Liver (tissue), 9 donors: ENCODE data around the gene ST6GAL1. TPM values are rescaled to one million over a fixed set of nuclear protein-coding genes. Genes with fewer than 3 reads are reported as not detected.

Source experiments
- DNase-seq: peaks from one replicate; pipeline ENCODE4 v3.0.0-alpha.2; 2017; ENCODE audit warnings: low spot score
- H3K27ac ChIP-seq, 2 donors: one replicate each; pipeline ENCODE4 v1.7.0; 2013; ENCODE audit warnings: inconsistent platforms in 2 of 2, low read length in 2 of 2, control low read depth in 1 of 2, low read depth in 1 of 2, mild to moderate bottlenecking in 1 of 2
- H3K27me3 ChIP-seq, 4 donors: one replicate each; pipeline versions ENCODE4 v1.6.1 to v1.7.0; 2013; ENCODE audit warnings: low read length in 3 of 4, inconsistent platforms in 1 of 4, mild to moderate bottlenecking in 1 of 4, moderate library complexity in 1 of 4; ENCODE audit not compliant: control insufficient read depth in 4 of 4, insufficient read depth in 4 of 4
- H3K36me3 ChIP-seq, 4 donors: one replicate each; pipeline versions ENCODE4 v1.6.1 to v1.7.0; 2013; ENCODE audit warnings: low read length in 3 of 4, mild to moderate bottlenecking in 3 of 4, low read depth in 1 of 4, moderate library complexity in 1 of 4; ENCODE audit not compliant: control insufficient read depth in 4 of 4, insufficient read depth in 3 of 4
- H3K4me1 ChIP-seq, 4 donors: one replicate each; pipeline versions ENCODE4 v1.6.1 to v1.7.0; 2013; ENCODE audit warnings: low read length in 3 of 4, mild to moderate bottlenecking in 3 of 4, moderate library complexity in 1 of 4; ENCODE audit not compliant: control insufficient read depth in 4 of 4, insufficient read depth in 4 of 4
- H3K4me3 ChIP-seq, 3 donors: one replicate each; pipeline versions ENCODE4 v1.6.1 to v1.7.0; 2013; ENCODE audit warnings: low read length in 3 of 3, control low read depth in 1 of 3, low read depth in 1 of 3, mild to moderate bottlenecking in 1 of 3
- H3K9ac ChIP-seq, 2 donors: one replicate each; pipeline ENCODE4 v1.7.0; 2013; ENCODE audit warnings: low read length in 2 of 2, mild to moderate bottlenecking in 2 of 2, moderate library complexity in 2 of 2, control low read depth in 1 of 2, low read depth in 1 of 2
- H3K9me3 ChIP-seq, 4 donors: one replicate each; pipeline versions ENCODE4 v1.6.1 to v1.7.0; 2013; ENCODE audit warnings: low read length in 3 of 4; ENCODE audit not compliant: control insufficient read depth in 4 of 4
- ATF3 ChIP-seq: IDR thresholded peaks from 2 replicates; pipeline ENCODE4 v1.6.1; 2016; ENCODE audit warnings: antibody characterized with exemption
- CTCF ChIP-seq: fragments of 150-350 bp; IDR thresholded peaks from 2 replicates; pipeline ENCODE4 v1.5.1; 2017; ENCODE audit warnings: improper control_type of control experiment, low read depth, low read length; ENCODE audit not compliant: missing input control
- EGR1 ChIP-seq, 2 donors: IDR thresholded peaks; 2 replicates each; pipeline ENCODE4 v1.6.1; 2016 to 2018; ENCODE audit warnings: antibody characterized with exemption in 2 of 2, low read depth in 2 of 2
- FOXA1 ChIP-seq: IDR thresholded peaks from 2 replicates; pipeline ENCODE4 v1.6.1; 2016; ENCODE audit warnings: antibody characterized with exemption
- FOXA2 ChIP-seq: IDR thresholded peaks from 2 replicates; pipeline ENCODE4 v1.6.1; 2016; ENCODE audit warnings: antibody characterized with exemption
- GABPA ChIP-seq, 2 donors: IDR thresholded peaks in 1 of 2; conservative IDR thresholded peaks in 1 of 2; 2 replicates each; pipeline ENCODE4 v1.6.1; 2016; ENCODE audit warnings: antibody characterized with exemption in 2 of 2, mild to moderate bottlenecking in 1 of 2, moderate library complexity in 1 of 2
- HNF4A ChIP-seq, 2 donors: conservative IDR thresholded peaks; 2 replicates each; pipeline ENCODE4 v1.6.1; 2016; ENCODE audit warnings: antibody characterized with exemption in 2 of 2, mild to moderate bottlenecking in 2 of 2
- HNF4G ChIP-seq: IDR thresholded peaks from 2 replicates; pipeline ENCODE4 v1.6.1; 2016; ENCODE audit warnings: antibody characterized with exemption
- JUND ChIP-seq, 2 donors: IDR thresholded peaks; 2 replicates each; pipeline ENCODE4 v1.6.1; 2016; ENCODE audit warnings: antibody characterized with exemption in 2 of 2
- MAX ChIP-seq: IDR thresholded peaks from 2 replicates; pipeline ENCODE4 v1.6.1; 2016; ENCODE audit warnings: antibody characterized with exemption
- NR2F2 ChIP-seq: IDR thresholded peaks from 2 replicates; pipeline ENCODE4 v1.6.1; 2016; ENCODE audit warnings: antibody characterized with exemption
- RAD21 ChIP-seq, 2 donors: IDR thresholded peaks; 2 replicates each; pipeline ENCODE4 v1.6.1; 2016; ENCODE audit warnings: antibody characterized with exemption in 2 of 2, mild to moderate bottlenecking in 2 of 2
- REST ChIP-seq: IDR thresholded peaks from 2 replicates; pipeline ENCODE4 v1.6.1; 2016; ENCODE audit warnings: antibody characterized with exemption, mild to moderate bottlenecking
- RXRA ChIP-seq, 2 donors: IDR thresholded peaks; 2 replicates each; pipeline ENCODE4 v1.6.1; 2017 to 2018; ENCODE audit warnings: antibody characterized with exemption in 2 of 2, mild to moderate bottlenecking in 1 of 2
- SP1 ChIP-seq: IDR thresholded peaks from 2 replicates; pipeline ENCODE4 v1.6.1; 2018; ENCODE audit warnings: antibody characterized with exemption, mild to moderate bottlenecking
- TAF1 ChIP-seq: conservative IDR thresholded peaks from 2 replicates; pipeline ENCODE4 v1.6.1; 2016; ENCODE audit warnings: antibody characterized with exemption, mild to moderate bottlenecking
- YY1 ChIP-seq: IDR thresholded peaks from 2 replicates; pipeline ENCODE4 v1.6.1; 2016; ENCODE audit warnings: antibody characterized with exemption, mild to moderate bottlenecking
- ZBTB33 ChIP-seq: IDR thresholded peaks from 2 replicates; pipeline ENCODE4 v1.6.1; 2016; ENCODE audit warnings: antibody characterized with exemption
- WGBS: extraction: QIAGEN DNeasy Blood & Tissue Kit; methylation state at CpG from one replicate; pipeline ENCODE4 v1.1.7; 2013; 5-methylcytosine and 5-hydroxymethylcytosine counted together
- polyA plus RNA-seq, 2 donors: library from polyadenylated mRNA; stranded (reverse) in 1 of 2; unstranded in 1 of 2; fragments of 200-250 nt in 1 of 2; fragments of >200 nt in 1 of 2; fragmentation: Nextera tagmentation in 1 of 2; extraction: Ambion mirVana in 1 of 2; gene quantifications; one replicate each; pipeline versions ENCODE4 v1.2.1 to v1.2.3, GENCODE V29; 2013 to 2015
- total RNA-seq, 2 donors: library from RNA; depleted of rRNA; stranded (reverse); fragments of >200 nt; gene quantifications; one replicate each; pipeline ENCODE4 v1.2.3, GENCODE V29; 2014
- donor health status: healthy.
- donor health status: healthy.
- donor health status: healthy.
- donor health status: healthy.
- donor health status: healthy.

Gene ST6GAL1
- total and polyA plus RNA-seq, 4 donors: 102 to 425 (median 328) TPM

- Histone ChIP-seq H3K36me3 (peaks cover 0 to 65% (median 33%) of the 10 kb centered on the region in 4 donors), H3K4me1 (peaks cover 7 to 55% (median 50%) of the 10 kb centered on the region in 4 donors), H3K9ac (no peak overlapping the region)
These were observed 134.1 kb downstream of the ST6GAL1 start for GRCh38 chr3:187064210-187065115.

More at GRCh38 chr3:187064210-187065115, 134.1 kb downstream of the ST6GAL1 start:
- 60% methylated on average over 12 of the region's 12 CpGs for WGBS
- peak; percentile 39 to 51 for TF ChIP-seq RAD21 (IDR thresholded peaks at IDR 0.05)
- no peak for TF ChIP-seq TAF1
- TF ChIP-seq SP1: peak; percentile 24
- TF ChIP-seq HNF4G: no peak
- TF ChIP-seq YY1: peak; percentile 76
- no peak for TF ChIP-seq NR2F2
- TF ChIP-seq FOXA1: no peak
- TF ChIP-seq RXRA (IDR thresholded peaks at IDR 0.05): peak in 1 of 2 donors; percentile 81
- peak; percentile 93 for TF ChIP-seq MAX
- peak; percentile 77 for TF ChIP-seq ZBTB33
- TF ChIP-seq FOXA2: peak; percentile 12
- TF ChIP-seq HNF4A (conservative IDR thresholded peaks at IDR 0.05): peak; percentile 42 to 72
- peak in 1 of 2 donors; percentile 76 for TF ChIP-seq JUND (IDR thresholded peaks at IDR 0.05)
- no peak for TF ChIP-seq GABPA (IDR thresholded peaks at IDR 0.05 in 1 of 2, conservative IDR thresholded peaks at IDR 0.05 in 1 of 2)
- TF ChIP-seq ATF3: no peak
- no peak for TF ChIP-seq CTCF
- TF ChIP-seq REST: peak; percentile 28
- peak in 1 of 2 donors; percentile 6 for TF ChIP-seq EGR1 (IDR thresholded peaks at IDR 0.05; ENCODE audit: low read depth in 2 of 2)
- H3K27me3 ChIP-seq: no peaks in the 10 kb centered on the region
- H3K9me3 ChIP-seq: no peaks in the 10 kb centered on the region
- no peak overlapping the region for H3K4me3 ChIP-seq
- peak overlapping the region; percentile 33 to 71 for H3K27ac ChIP-seq
- DNase-seq: no peak
